WTC11 (cell line): ENCODE results near the gene GPC5. TPM values are rescaled to one million over a fixed set of nuclear protein-coding genes. Genes with fewer than 3 reads are reported as not detected.

Experiments used
- ATAC-seq: fragments of 200-7000 bp; cut with Tn5 transposase; 2 replicates; pipeline ENCODE4 v1.10.0; 2021; ENCODE audit warnings: mild to moderate bottlenecking, moderate library complexity
- CTCF ChIA-PET: fragments of 300-600 bp; sonication (Branson Sonifier 250); formaldehyde crosslinking; loops from one replicate; lab custom pipeline; 2021; ENCODE audit warnings: antibody characterized with exemption; lab: Charles Lee
- POLR2A ChIA-PET: fragments of 350-600 bp; sonication (Branson Sonifier 250); formaldehyde crosslinking; loops from one replicate; lab custom pipeline; 2021; ENCODE audit warnings: antibody characterized with exemption; lab: Charles Lee
- DNase-seq: peaks from one replicate; pipeline ENCODE4 v3.0.0; 2021; ENCODE audit warnings: low spot score
- H3K27ac Mint-ChIP-seq: 2 replicates; pipeline ENCODE4 v1.8.0; 2021; ENCODE audit warnings: mixed read lengths
- H3K27me3 Mint-ChIP-seq: 2 replicates; pipeline ENCODE4 v1.8.0; 2021; ENCODE audit warnings: low read depth, mild to moderate bottlenecking, moderate library complexity, mixed read lengths
- H3K36me3 Mint-ChIP-seq: 2 replicates; pipeline ENCODE4 v1.8.0; 2021; ENCODE audit warnings: mixed read lengths
- H3K4me1 Mint-ChIP-seq: 2 replicates; pipeline ENCODE4 v1.8.0; 2022; ENCODE audit warnings: mixed read lengths
- H3K4me3 Mint-ChIP-seq: 2 replicates; pipeline ENCODE4 v1.8.0; 2021; ENCODE audit warnings: mild to moderate bottlenecking, moderate library complexity, mixed read lengths
- H3K9me3 Mint-ChIP-seq: 2 replicates; pipeline ENCODE4 v1.8.0; 2021; ENCODE audit warnings: mixed read lengths
- ESRRA ChIP-seq: sonication (generic); formaldehyde crosslinking; IDR thresholded peaks from 2 replicates; pipeline ENCODE4 v1.8.1; 2022; ENCODE audit warnings: mild to moderate bottlenecking, missing genetic modification reagents, borderline replicate concordance
- FOXJ3 ChIP-seq: sonication (generic); formaldehyde crosslinking; IDR thresholded peaks from 2 replicates; pipeline ENCODE4 v1.9.0; 2021; ENCODE audit warnings: missing genetic modification reagents, mild to moderate bottlenecking, borderline replicate concordance
- JUN ChIP-seq: sonication (generic); formaldehyde crosslinking; IDR thresholded peaks from 2 replicates; pipeline ENCODE4 v1.8.0; 2023; ENCODE audit warnings: mild to moderate bottlenecking, missing genetic modification reagents
- KAT7 ChIP-seq: sonication (generic); formaldehyde crosslinking; IDR thresholded peaks from 2 replicates; pipeline ENCODE4 v1.8.1; 2023; ENCODE audit warnings: missing genetic modification reagents, mild to moderate bottlenecking, borderline replicate concordance
- NFATC4 ChIP-seq: fragments of 250-450 bp; sonication (Bioruptor Pico); IDR thresholded peaks from 2 replicates; pipeline ENCODE4 v1.9.0; 2021; ENCODE audit warnings: mild to moderate bottlenecking
- NR3C1 ChIP-seq: sonication (generic); formaldehyde crosslinking; conservative IDR thresholded peaks from 2 replicates; pipeline ENCODE4 v1.8.1; 2023; ENCODE audit warnings: low read depth, mild to moderate bottlenecking, missing genetic modification reagents
- PRRX2 ChIP-seq: fragments of 250-450 bp; sonication (Bioruptor Pico); IDR thresholded peaks from 2 replicates; pipeline ENCODE4 v1.8.0; 2021; ENCODE audit warnings: mild to moderate bottlenecking
- SP1 ChIP-seq: sonication (generic); formaldehyde crosslinking; conservative IDR thresholded peaks from 2 replicates; pipeline ENCODE4 v1.8.1; 2022; ENCODE audit warnings: missing genetic modification reagents
- TP53 ChIP-seq: sonication (generic); formaldehyde crosslinking; IDR thresholded peaks from 2 replicates; pipeline ENCODE4 v1.8.1; 2023; ENCODE audit warnings: mild to moderate bottlenecking, missing genetic modification reagents
- ZNF416 ChIP-seq: fragments of 250-450 bp; sonication (Bioruptor Pico); IDR thresholded peaks from 2 replicates; pipeline ENCODE4 v1.9.0; 2021; ENCODE audit warnings: mild to moderate bottlenecking, inconsistent platforms
- ZNF423 ChIP-seq: fragments of 250-450 bp; sonication (Bioruptor Pico); IDR thresholded peaks from 2 replicates; pipeline ENCODE4 v2.1.2; 2022; ENCODE audit warnings: mild to moderate bottlenecking, moderate library complexity
- total RNA-seq: library from RNA; stranded (reverse); gene quantifications from 3 replicates; pipeline ENCODE4 v1.2.3, GENCODE V29; 2021
- TF ChIP-seq, protein P1 (sequence below): fragments of 250-450 bp; sonication (Bioruptor Pico); IDR thresholded peaks from 2 replicates; pipeline ENCODE4 v1.9.0; 2021; ENCODE audit warnings: mild to moderate bottlenecking, borderline replicate concordance
- TF ChIP-seq, protein P2 (sequence below): fragments of 250-450 bp; sonication (Bioruptor Pico); IDR thresholded peaks from 2 replicates; pipeline ENCODE4 v1.8.0; 2021; ENCODE audit warnings: mild to moderate bottlenecking
- TF ChIP-seq, protein P3 (sequence below): sonication (generic); formaldehyde crosslinking; IDR thresholded peaks from 2 replicates; pipeline ENCODE4 v1.8.1; 2023; ENCODE audit warnings: mild to moderate bottlenecking, missing genetic modification reagents, moderate library complexity
- TF ChIP-seq, protein P4 (sequence below): sonication (generic); formaldehyde crosslinking; IDR thresholded peaks from 2 replicates; pipeline ENCODE4 v1.8.1; 2022; ENCODE audit warnings: mild to moderate bottlenecking, missing genetic modification reagents, moderate library complexity, borderline replicate concordance
- TF ChIP-seq, protein P5 (sequence below): sonication (generic); formaldehyde crosslinking; IDR thresholded peaks from 2 replicates; pipeline ENCODE4 v1.8.1; 2022; ENCODE audit warnings: low read depth, missing genetic modification reagents, borderline replicate concordance
- TF ChIP-seq, protein P6 (sequence below): fragments of 250-450 bp; sonication (Bioruptor Pico); IDR thresholded peaks from 2 replicates; pipeline ENCODE4 v1.9.0; 2021; ENCODE audit warnings: moderate library complexity, mild to moderate bottlenecking, inconsistent platforms, borderline replicate concordance

GPC5 gene
- total RNA-seq, 1 experiment from 2014 or later, result 0.46 TPM

DNA sequence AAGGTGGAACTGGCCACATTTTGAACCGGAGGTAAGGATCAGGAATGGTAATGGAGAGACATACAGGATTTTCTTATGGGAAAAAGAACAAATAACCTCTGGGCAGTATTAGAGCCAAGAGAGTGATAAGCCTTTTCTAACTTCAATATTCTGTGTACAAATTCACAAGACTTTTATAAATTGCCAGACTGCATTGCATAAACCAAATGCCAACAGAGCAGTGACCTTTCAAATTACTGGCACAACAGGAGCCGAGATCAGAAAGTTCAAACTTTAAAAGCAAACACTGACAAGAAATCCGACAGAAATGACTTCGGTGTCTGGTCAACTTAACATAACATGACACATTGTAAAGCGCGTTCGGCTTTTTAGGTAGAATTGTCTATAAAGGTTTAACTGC lies 737.1 kb downstream of the GPC5 start:
- Mint-ChIP-seq H3K4me1 (no peaks in the 10 kb centered on the region), H3K4me3 (no peak overlapping the region)
- CTCF ChIA-PET, result no interaction called here
- ATAC-seq, result no peak
- POLR2A ChIA-PET, result no interaction called here
- TF ChIP-seq, protein P1, sequence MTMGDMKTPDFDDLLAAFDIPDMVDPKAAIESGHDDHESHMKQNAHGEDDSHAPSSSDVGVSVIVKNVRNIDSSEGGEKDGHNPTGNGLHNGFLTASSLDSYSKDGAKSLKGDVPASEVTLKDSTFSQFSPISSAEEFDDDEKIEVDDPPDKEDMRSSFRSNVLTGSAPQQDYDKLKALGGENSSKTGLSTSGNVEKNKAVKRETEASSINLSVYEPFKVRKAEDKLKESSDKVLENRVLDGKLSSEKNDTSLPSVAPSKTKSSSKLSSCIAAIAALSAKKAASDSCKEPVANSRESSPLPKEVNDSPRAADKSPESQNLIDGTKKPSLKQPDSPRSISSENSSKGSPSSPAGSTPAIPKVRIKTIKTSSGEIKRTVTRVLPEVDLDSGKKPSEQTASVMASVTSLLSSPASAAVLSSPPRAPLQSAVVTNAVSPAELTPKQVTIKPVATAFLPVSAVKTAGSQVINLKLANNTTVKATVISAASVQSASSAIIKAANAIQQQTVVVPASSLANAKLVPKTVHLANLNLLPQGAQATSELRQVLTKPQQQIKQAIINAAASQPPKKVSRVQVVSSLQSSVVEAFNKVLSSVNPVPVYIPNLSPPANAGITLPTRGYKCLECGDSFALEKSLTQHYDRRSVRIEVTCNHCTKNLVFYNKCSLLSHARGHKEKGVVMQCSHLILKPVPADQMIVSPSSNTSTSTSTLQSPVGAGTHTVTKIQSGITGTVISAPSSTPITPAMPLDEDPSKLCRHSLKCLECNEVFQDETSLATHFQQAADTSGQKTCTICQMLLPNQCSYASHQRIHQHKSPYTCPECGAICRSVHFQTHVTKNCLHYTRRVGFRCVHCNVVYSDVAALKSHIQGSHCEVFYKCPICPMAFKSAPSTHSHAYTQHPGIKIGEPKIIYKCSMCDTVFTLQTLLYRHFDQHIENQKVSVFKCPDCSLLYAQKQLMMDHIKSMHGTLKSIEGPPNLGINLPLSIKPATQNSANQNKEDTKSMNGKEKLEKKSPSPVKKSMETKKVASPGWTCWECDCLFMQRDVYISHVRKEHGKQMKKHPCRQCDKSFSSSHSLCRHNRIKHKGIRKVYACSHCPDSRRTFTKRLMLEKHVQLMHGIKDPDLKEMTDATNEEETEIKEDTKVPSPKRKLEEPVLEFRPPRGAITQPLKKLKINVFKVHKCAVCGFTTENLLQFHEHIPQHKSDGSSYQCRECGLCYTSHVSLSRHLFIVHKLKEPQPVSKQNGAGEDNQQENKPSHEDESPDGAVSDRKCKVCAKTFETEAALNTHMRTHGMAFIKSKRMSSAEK (CRISPR knock-in tag), result no peak
- TF ChIP-seq, protein P2, sequence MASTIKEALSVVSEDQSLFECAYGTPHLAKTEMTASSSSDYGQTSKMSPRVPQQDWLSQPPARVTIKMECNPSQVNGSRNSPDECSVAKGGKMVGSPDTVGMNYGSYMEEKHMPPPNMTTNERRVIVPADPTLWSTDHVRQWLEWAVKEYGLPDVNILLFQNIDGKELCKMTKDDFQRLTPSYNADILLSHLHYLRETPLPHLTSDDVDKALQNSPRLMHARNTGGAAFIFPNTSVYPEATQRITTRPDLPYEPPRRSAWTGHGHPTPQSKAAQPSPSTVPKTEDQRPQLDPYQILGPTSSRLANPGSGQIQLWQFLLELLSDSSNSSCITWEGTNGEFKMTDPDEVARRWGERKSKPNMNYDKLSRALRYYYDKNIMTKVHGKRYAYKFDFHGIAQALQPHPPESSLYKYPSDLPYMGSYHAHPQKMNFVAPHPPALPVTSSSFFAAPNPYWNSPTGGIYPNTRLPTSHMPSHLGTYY, result no peak
- TF ChIP-seq, all 79 proteins: peak for 0
- no peak overlapping the region for H3K27ac Mint-ChIP-seq
- no peaks in the 10 kb centered on the region for H3K9me3 Mint-ChIP-seq
- no peak for DNase-seq
- H3K36me3 Mint-ChIP-seq, result no peaks in the 10 kb centered on the region
- no peaks in the 10 kb centered on the region for H3K27me3 Mint-ChIP-seq

DNA sequence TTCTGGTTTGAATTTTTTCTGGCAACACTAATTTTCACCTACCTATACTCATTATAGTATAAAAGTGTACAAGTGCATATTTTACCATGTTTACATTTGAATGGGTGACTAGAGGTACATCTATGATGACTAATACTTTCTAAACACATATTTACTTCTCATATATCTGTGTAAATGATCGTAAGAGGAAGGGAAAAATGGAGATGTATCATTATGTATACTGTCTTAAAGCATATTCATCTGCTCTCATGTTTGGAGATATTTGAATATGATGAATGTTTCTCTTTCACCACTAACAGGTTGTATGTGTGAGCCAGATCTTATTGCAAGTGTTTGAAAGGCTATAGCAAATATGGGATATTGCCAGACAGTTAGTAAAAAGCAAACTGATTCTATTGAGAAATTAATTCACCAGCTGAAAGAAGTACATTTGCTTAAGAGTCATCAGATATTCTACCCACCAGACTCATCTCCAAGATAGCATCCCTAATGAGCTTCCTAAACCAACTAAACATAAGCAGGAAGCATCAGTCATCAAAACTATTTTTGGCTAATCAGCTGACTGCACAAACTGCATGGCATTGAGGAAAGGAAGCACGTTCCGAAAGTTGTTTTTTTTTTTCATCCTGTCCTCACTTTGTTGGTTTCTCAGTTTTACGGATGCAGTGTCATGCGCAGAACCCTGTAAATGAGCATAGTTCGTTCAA lies 738.2 kb downstream of the GPC5 start:
- no peaks in the 10 kb centered on the region for H3K36me3 Mint-ChIP-seq
- no peaks in the 10 kb centered on the region for H3K27me3 Mint-ChIP-seq
- H3K27ac Mint-ChIP-seq, result no peak overlapping the region
- no peak overlapping the region for H3K4me3 Mint-ChIP-seq
- ATAC-seq, result no peak
- no peak for TF ChIP-seq ZNF423 (CRISPR knock-in tag)
- no peak for TF ChIP-seq KAT7 (CRISPR knock-in tag)
- TF ChIP-seq, protein P3, sequence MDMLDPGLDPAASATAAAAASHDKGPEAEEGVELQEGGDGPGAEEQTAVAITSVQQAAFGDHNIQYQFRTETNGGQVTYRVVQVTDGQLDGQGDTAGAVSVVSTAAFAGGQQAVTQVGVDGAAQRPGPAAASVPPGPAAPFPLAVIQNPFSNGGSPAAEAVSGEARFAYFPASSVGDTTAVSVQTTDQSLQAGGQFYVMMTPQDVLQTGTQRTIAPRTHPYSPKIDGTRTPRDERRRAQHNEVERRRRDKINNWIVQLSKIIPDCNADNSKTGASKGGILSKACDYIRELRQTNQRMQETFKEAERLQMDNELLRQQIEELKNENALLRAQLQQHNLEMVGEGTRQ, result no peak
- TF ChIP-seq ESRRA (CRISPR knock-in tag), result no peak
- TF ChIP-seq, protein P4, sequence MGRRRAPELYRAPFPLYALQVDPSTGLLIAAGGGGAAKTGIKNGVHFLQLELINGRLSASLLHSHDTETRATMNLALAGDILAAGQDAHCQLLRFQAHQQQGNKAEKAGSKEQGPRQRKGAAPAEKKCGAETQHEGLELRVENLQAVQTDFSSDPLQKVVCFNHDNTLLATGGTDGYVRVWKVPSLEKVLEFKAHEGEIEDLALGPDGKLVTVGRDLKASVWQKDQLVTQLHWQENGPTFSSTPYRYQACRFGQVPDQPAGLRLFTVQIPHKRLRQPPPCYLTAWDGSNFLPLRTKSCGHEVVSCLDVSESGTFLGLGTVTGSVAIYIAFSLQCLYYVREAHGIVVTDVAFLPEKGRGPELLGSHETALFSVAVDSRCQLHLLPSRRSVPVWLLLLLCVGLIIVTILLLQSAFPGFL (CRISPR knock-in tag), result no peak
- TF ChIP-seq ZNF416 (CRISPR knock-in tag), result no peak
- TF ChIP-seq TP53 (CRISPR knock-in tag), result no peak
- TF ChIP-seq PRRX2 (CRISPR knock-in tag), result no peak
- TF ChIP-seq, all 79 proteins: peak for 0
- CTCF ChIA-PET, result no interaction called here
- POLR2A ChIA-PET, result no interaction called here
- Mint-ChIP-seq H3K9me3 (no peaks in the 10 kb centered on the region), H3K4me1 (no peaks in the 10 kb centered on the region)
- no peak for DNase-seq

DNA sequence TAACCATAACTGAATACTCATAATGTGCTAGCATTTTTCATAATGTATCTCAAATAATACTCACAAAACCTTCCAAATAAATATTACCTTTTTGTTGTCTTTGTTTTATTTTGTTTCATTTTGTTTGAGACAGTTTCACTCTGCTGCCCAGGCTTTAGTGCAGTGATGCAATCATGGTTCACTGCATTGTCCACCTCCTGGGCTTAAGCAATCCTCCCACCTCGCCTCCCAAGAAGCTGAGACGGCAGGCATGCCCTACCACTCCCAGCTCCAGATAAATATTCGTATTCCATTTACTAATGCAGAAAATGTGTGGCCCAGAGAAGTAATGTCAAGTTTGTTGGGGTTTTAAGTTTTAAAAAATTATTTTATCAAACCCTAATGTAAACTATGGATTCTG lies 739.1 kb downstream of the GPC5 start:
- TF ChIP-seq FOXJ3 (CRISPR knock-in tag), result no peak
- TF ChIP-seq JUN (CRISPR knock-in tag), result no peak
- no peak for TF ChIP-seq SP1
- TF ChIP-seq, protein P5, sequence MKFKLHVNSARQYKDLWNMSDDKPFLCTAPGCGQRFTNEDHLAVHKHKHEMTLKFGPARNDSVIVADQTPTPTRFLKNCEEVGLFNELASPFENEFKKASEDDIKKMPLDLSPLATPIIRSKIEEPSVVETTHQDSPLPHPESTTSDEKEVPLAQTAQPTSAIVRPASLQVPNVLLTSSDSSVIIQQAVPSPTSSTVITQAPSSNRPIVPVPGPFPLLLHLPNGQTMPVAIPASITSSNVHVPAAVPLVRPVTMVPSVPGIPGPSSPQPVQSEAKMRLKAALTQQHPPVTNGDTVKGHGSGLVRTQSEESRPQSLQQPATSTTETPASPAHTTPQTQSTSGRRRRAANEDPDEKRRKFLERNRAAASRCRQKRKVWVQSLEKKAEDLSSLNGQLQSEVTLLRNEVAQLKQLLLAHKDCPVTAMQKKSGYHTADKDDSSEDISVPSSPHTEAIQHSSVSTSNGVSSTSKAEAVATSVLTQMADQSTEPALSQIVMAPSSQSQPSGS (CRISPR knock-in tag), result no peak
- no peak for TF ChIP-seq NR3C1 (CRISPR knock-in tag)
- no peak for TF ChIP-seq NFATC4
- TF ChIP-seq, protein P6, sequence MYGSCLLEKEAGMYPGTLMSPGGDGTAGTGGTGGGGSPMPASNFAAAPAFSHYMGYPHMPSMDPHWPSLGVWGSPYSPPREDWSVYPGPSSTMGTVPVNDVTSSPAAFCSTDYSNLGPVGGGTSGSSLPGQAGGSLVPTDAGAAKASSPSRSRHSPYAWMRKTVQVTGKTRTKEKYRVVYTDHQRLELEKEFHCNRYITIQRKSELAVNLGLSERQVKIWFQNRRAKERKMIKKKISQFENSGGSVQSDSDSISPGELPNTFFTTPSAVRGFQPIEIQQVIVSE (CRISPR knock-in tag), result no peak
- CTCF ChIA-PET, result no interaction called here
- H3K27me3 Mint-ChIP-seq, result no peaks in the 10 kb centered on the region

More for the DNA sequence above, 739.1 kb downstream of the GPC5 start:
- Mint-ChIP-seq H3K36me3 (no peaks in the 10 kb centered on the region), H3K9me3 (no peaks in the 10 kb centered on the region), H3K4me1 (no peaks in the 10 kb centered on the region), H3K27ac (no peak overlapping the region), H3K4me3 (no peak overlapping the region)
- DNase-seq, result no peak
- POLR2A ChIA-PET, result no interaction called here
- ATAC-seq, result no peak
